Measurements from ENCODE around the gene CAMTA1.

The CAMTA1 gene

DNA sequence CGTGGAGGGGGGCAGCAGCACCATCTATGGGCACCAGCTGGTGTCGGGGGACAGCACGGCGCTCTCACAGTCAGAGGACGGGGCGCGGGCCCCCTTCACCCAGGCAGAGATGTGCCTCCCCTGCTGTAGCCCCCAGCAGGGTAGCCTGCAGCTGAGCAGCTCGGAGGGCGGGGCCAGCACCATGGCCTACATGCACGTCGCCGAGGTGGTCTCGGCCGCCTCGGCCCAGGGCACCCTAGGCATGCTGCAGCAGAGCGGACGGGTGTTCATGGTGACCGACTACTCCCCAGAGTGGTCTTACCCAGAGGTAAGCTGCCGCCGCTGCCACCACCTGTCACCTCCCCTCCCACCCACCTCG is 879.6 kb downstream of the CAMTA1 start:
- TF ChIP-seq CSDC2 (CRISPR knock-in tag; IDR thresholded peaks at IDR 0.05) (no peak), ZNF565 (CRISPR knock-in tag; conservative IDR thresholded peaks at IDR 0.05; ENCODE audit: low read depth) (no peak)
- ATAC-seq: no peak

GRCh38 chr1:7666249-7666648 is 881.0 kb downstream of the CAMTA1 start:
- no peak for TF ChIP-seq RARB (CRISPR knock-in tag; IDR thresholded peaks at IDR 0.05)
- no peak for TF ChIP-seq OSR1 (CRISPR knock-in tag; IDR thresholded peaks at IDR 0.05)
- no peak for TF ChIP-seq TOX (CRISPR knock-in tag; IDR thresholded peaks at IDR 0.05; ENCODE audit: borderline replicate concordance)
- TF ChIP-seq ZNF565 (CRISPR knock-in tag; conservative IDR thresholded peaks at IDR 0.05; ENCODE audit: low read depth): no peak
- no peak for TF ChIP-seq GLIS3 (CRISPR knock-in tag; IDR thresholded peaks at IDR 0.05)
- TF ChIP-seq, protein P1, sequence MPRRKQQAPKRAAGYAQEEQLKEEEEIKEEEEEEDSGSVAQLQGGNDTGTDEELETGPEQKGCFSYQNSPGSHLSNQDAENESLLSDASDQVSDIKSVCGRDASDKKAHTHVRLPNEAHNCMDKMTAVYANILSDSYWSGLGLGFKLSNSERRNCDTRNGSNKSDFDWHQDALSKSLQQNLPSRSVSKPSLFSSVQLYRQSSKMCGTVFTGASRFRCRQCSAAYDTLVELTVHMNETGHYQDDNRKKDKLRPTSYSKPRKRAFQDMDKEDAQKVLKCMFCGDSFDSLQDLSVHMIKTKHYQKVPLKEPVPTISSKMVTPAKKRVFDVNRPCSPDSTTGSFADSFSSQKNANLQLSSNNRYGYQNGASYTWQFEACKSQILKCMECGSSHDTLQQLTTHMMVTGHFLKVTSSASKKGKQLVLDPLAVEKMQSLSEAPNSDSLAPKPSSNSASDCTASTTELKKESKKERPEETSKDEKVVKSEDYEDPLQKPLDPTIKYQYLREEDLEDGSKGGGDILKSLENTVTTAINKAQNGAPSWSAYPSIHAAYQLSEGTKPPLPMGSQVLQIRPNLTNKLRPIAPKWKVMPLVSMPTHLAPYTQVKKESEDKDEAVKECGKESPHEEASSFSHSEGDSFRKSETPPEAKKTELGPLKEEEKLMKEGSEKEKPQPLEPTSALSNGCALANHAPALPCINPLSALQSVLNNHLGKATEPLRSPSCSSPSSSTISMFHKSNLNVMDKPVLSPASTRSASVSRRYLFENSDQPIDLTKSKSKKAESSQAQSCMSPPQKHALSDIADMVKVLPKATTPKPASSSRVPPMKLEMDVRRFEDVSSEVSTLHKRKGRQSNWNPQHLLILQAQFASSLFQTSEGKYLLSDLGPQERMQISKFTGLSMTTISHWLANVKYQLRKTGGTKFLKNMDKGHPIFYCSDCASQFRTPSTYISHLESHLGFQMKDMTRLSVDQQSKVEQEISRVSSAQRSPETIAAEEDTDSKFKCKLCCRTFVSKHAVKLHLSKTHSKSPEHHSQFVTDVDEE (CRISPR knock-in tag; IDR thresholded peaks at IDR 0.05): no peak
- TF ChIP-seq BACH2 (CRISPR knock-in tag; IDR thresholded peaks at IDR 0.05; ENCODE audit: borderline replicate concordance): no peak
- no peak for TF ChIP-seq ZNF70 (CRISPR knock-in tag; IDR thresholded peaks at IDR 0.05)
- no peak for TF ChIP-seq ZFP3 (CRISPR knock-in tag; IDR thresholded peaks at IDR 0.05)
- no peak for TF ChIP-seq CREB5 (CRISPR knock-in tag; IDR thresholded peaks at IDR 0.05; ENCODE audit: low read depth)
- TF ChIP-seq, protein P2, sequence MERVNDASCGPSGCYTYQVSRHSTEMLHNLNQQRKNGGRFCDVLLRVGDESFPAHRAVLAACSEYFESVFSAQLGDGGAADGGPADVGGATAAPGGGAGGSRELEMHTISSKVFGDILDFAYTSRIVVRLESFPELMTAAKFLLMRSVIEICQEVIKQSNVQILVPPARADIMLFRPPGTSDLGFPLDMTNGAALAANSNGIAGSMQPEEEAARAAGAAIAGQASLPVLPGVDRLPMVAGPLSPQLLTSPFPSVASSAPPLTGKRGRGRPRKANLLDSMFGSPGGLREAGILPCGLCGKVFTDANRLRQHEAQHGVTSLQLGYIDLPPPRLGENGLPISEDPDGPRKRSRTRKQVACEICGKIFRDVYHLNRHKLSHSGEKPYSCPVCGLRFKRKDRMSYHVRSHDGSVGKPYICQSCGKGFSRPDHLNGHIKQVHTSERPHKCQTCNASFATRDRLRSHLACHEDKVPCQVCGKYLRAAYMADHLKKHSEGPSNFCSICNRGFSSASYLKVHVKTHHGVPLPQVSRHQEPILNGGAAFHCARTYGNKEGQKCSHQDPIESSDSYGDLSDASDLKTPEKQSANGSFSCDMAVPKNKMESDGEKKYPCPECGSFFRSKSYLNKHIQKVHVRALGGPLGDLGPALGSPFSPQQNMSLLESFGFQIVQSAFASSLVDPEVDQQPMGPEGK (CRISPR knock-in tag; IDR thresholded peaks at IDR 0.05; ENCODE audit: borderline replicate concordance): no peak
- no peak for TF ChIP-seq CSRNP3 (CRISPR knock-in tag; IDR thresholded peaks at IDR 0.05)
- ATAC-seq: no peak

DNA sequence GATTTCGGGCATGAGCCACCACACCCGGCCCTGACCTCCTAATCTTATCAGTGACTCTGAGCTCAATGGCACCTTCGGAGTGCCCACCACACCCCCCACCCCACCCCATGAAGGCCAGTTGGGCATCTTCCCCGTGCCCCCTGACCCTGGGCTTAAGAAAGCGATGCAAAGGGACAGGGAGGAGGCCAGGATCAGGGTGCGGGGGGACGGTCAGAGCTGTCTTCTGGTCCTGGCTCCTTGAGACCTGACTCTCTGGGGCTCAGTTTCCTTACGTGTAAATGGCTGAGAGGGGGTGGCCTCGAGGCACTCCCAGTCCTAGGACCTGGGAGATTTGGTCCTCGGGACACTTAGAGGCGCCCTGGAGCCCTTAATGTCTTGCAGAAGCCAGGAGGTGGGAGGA is 881.9 kb downstream of the CAMTA1 start:
- no peak for ATAC-seq

GRCh38 chr1:7667625-7668218 is 882.5 kb downstream of the CAMTA1 start:
- ATAC-seq: peak; percentile 89
- TF ChIP-seq RARB (CRISPR knock-in tag; IDR thresholded peaks at IDR 0.05) (no peak), ISL1 (CRISPR knock-in tag; IDR thresholded peaks at IDR 0.05) (no peak), ZFP3 (CRISPR knock-in tag; IDR thresholded peaks at IDR 0.05) (0 out of 2 replicates have a peak, but pooled peaks have one; percentile 29), CSRNP3 (CRISPR knock-in tag; IDR thresholded peaks at IDR 0.05) (0 out of 2 replicates have a peak, but pooled peaks have one; percentile 30), TCF4 (CRISPR knock-in tag; IDR thresholded peaks at IDR 0.05; ENCODE audit: borderline replicate concordance) (no peak), ESRRG (CRISPR knock-in tag; IDR thresholded peaks at IDR 0.05) (0 out of 2 replicates have a peak, but pooled peaks have one; percentile 12), ZNF70 (CRISPR knock-in tag; IDR thresholded peaks at IDR 0.05) (0 out of 2 replicates have a peak, but pooled peaks have one; percentile 49), ZFP30 (CRISPR knock-in tag; IDR thresholded peaks at IDR 0.05) (peak; percentile 37; the same call in 1 of the 2 replicates)
- TF ChIP-seq, protein P1 (CRISPR knock-in tag; IDR thresholded peaks at IDR 0.05): 0 out of 2 replicates have a peak, but pooled peaks have one; percentile 60

More for the DNA sequence above, 881.9 kb downstream of the CAMTA1 start:
- TF ChIP-seq ZNF70 (CRISPR knock-in tag; IDR thresholded peaks at IDR 0.05) (no peak), OSR1 (CRISPR knock-in tag; IDR thresholded peaks at IDR 0.05) (no peak), ZNF8 (CRISPR knock-in tag; IDR thresholded peaks at IDR 0.05) (no peak), ZNF565 (CRISPR knock-in tag; conservative IDR thresholded peaks at IDR 0.05; ENCODE audit: low read depth) (no peak), CSDC2 (CRISPR knock-in tag; IDR thresholded peaks at IDR 0.05) (no peak), CSRNP3 (CRISPR knock-in tag; IDR thresholded peaks at IDR 0.05) (no peak), PPARA (CRISPR knock-in tag; IDR thresholded peaks at IDR 0.05; ENCODE audit: borderline replicate concordance) (no peak)
